Astrocyte (in vitro differentiated cells and primary cell): ENCODE data around the gene CLPSL1. TPM values are rescaled to one million over a fixed set of nuclear protein-coding genes. Genes with fewer than 3 reads are reported as not detected.

Source experiments
- DNase-seq: peaks from one replicate; pipeline ENCODE4 v3.0.0-alpha.2; 2010; ENCODE audit warnings: low read depth
- FAIRE-seq: peaks from 2 replicates; lab custom pipeline; 2011; peaks lifted over from hg19 to GRCh38; lab: Jason Lieb, UNC
- H2AFZ ChIP-seq: 2 replicates; pipeline ENCODE4 v1.6.0; 2012; ENCODE audit warnings: low read depth, low read length, inconsistent platforms
- H3K27ac ChIP-seq: 2 replicates; pipeline ENCODE4 v1.5.1; 2011; ENCODE audit warnings: low read depth, low read length, inconsistent platforms
- H3K27me3 ChIP-seq: 2 replicates; pipeline ENCODE4 v1.6.0; 2011; ENCODE audit warnings: low read length, inconsistent platforms; ENCODE audit not compliant: insufficient read depth
- H3K36me3 ChIP-seq: 2 replicates; pipeline ENCODE4 v1.5.1; 2011; ENCODE audit warnings: low read length, inconsistent platforms; ENCODE audit not compliant: insufficient read depth
- H3K4me1 ChIP-seq: 2 replicates; pipeline ENCODE4 v1.5.1; 2011; ENCODE audit warnings: low read length, inconsistent platforms; ENCODE audit not compliant: insufficient read depth
- H3K4me2 ChIP-seq: 2 replicates; pipeline ENCODE4 v1.6.0; 2012; ENCODE audit warnings: low read length, inconsistent platforms
- H3K4me3 ChIP-seq: 2 replicates; pipeline ENCODE4 v1.5.1; 2011; ENCODE audit warnings: low read depth, mild to moderate bottlenecking, low read length, inconsistent platforms; ENCODE audit not compliant: insufficient read depth
- H3K79me2 ChIP-seq: 2 replicates; pipeline ENCODE4 v1.6.0; 2012; ENCODE audit warnings: mild to moderate bottlenecking, low read length, inconsistent platforms; ENCODE audit not compliant: insufficient read depth
- H3K9ac ChIP-seq: 2 replicates; pipeline ENCODE4 v1.6.0; 2012; ENCODE audit warnings: mild to moderate bottlenecking, low read length, inconsistent platforms
- H3K9me3 ChIP-seq: 2 replicates; pipeline ENCODE4 v1.5.1; 2012; ENCODE audit warnings: low read depth, mild to moderate bottlenecking, low read length, inconsistent platforms; ENCODE audit not compliant: insufficient read depth
- H4K20me1 ChIP-seq: 2 replicates; pipeline ENCODE4 v1.6.0; 2012; ENCODE audit warnings: low read length, inconsistent platforms; ENCODE audit not compliant: insufficient read depth
- H3K27ac Mint-ChIP-seq: one replicate; pipeline ENCODE4 v1.8.0; 2021; ENCODE audit warnings: mild to moderate bottlenecking, mixed read lengths; ENCODE audit not compliant: unreplicated experiment
- H3K27me3 Mint-ChIP-seq: one replicate; pipeline ENCODE4 v1.8.0; 2021; ENCODE audit warnings: low read depth, mixed read lengths; ENCODE audit not compliant: unreplicated experiment
- H3K36me3 Mint-ChIP-seq: one replicate; pipeline ENCODE4 v1.8.0; 2021; ENCODE audit warnings: low read depth, mixed read lengths; ENCODE audit not compliant: unreplicated experiment
- H3K4me1 Mint-ChIP-seq: one replicate; pipeline ENCODE4 v1.8.0; 2021; ENCODE audit warnings: low read depth, mixed read lengths; ENCODE audit not compliant: unreplicated experiment
- H3K4me3 Mint-ChIP-seq: one replicate; pipeline ENCODE4 v1.8.0; 2021; ENCODE audit warnings: mild to moderate bottlenecking, moderate library complexity, mixed read lengths; ENCODE audit not compliant: unreplicated experiment
- H3K9me3 Mint-ChIP-seq: one replicate; pipeline ENCODE4 v1.8.0; 2021; ENCODE audit warnings: mild to moderate bottlenecking, mixed read lengths; ENCODE audit not compliant: unreplicated experiment
- EZH2 ChIP-seq: IDR thresholded peaks from 2 replicates; pipeline ENCODE4 v1.6.1; 2012; ENCODE audit warnings: mild to moderate bottlenecking, low read length, inconsistent platforms; ENCODE audit not compliant: insufficient read depth
- total RNA-seq: library from RNA; stranded (reverse); gene quantifications from 2 replicates; pipeline ENCODE4 v1.2.1, GENCODE V29; 2021
- TF ChIP-seq, protein P1 (sequence below): IDR thresholded peaks from 2 replicates; pipeline ENCODE4 v1.5.1; 2011; ENCODE audit warnings: low read depth, mild to moderate bottlenecking, inconsistent platforms, low read length, moderate library complexity; ENCODE audit not compliant: insufficient read depth

CLPSL1 gene
- total RNA-seq, 1 donor from 2014 or later, result not detected

DNA sequence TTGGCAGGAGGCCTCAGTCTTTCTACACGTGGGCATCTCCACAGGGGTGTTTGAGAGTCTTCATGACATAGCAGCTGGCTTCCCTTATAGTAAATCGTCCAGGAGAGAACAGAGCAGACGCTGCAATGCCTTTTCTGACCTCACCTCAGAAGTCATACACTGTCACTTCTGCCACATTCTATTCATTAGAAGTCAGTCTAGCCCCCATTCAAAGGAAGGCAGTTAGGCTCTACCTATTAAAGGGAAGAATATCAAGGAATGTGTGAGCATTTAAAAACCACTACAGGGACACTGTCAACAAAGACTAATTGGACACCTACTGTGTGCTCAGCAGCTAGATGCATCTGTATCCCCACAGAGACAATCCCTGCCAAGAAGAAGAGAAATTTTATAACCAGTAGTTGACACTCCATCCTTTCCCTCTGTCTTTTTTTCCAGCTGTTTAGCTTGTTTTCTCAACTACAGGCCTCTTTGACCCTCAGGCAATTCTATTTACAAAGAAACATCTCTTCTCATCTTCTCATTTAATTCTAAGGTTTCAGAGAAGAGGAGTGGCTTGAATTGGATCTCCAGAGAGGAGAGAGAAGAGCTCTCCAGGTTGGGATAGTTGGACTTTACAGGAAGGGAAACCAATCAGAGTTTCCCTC is 25.4 kb upstream of the CLPSL1 start:
- TF ChIP-seq, protein P1, sequence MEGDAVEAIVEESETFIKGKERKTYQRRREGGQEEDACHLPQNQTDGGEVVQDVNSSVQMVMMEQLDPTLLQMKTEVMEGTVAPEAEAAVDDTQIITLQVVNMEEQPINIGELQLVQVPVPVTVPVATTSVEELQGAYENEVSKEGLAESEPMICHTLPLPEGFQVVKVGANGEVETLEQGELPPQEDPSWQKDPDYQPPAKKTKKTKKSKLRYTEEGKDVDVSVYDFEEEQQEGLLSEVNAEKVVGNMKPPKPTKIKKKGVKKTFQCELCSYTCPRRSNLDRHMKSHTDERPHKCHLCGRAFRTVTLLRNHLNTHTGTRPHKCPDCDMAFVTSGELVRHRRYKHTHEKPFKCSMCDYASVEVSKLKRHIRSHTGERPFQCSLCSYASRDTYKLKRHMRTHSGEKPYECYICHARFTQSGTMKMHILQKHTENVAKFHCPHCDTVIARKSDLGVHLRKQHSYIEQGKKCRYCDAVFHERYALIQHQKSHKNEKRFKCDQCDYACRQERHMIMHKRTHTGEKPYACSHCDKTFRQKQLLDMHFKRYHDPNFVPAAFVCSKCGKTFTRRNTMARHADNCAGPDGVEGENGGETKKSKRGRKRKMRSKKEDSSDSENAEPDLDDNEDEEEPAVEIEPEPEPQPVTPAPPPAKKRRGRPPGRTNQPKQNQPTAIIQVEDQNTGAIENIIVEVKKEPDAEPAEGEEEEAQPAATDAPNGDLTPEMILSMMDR, result no peak
- no peak for TF ChIP-seq EZH2
- peaks cover 18% of the 10 kb centered on the region for H3K27me3 Mint-ChIP-seq
- H3K79me2 ChIP-seq, result no peaks in the 10 kb centered on the region
- no peaks in the 10 kb centered on the region for H3K9me3 ChIP-seq
- peaks cover 2% of the 10 kb centered on the region for H3K4me1 Mint-ChIP-seq
- H3K27ac Mint-ChIP-seq, result no peak overlapping the region
- no peak overlapping the region for H2AFZ ChIP-seq
- no peak overlapping the region for H3K9ac ChIP-seq
- FAIRE-seq, result no peak
- H4K20me1 ChIP-seq, result no peaks in the 10 kb centered on the region
- no peak for DNase-seq
- H3K4me3 ChIP-seq, result no peak overlapping the region
- H3K36me3 ChIP-seq, result no peaks in the 10 kb centered on the region
- H3K4me1 ChIP-seq, result no peaks in the 10 kb centered on the region
- H3K36me3 Mint-ChIP-seq, result peaks cover 1% of the 10 kb centered on the region
- H3K27ac ChIP-seq, result no peak overlapping the region
- H3K4me2 ChIP-seq, result no peak overlapping the region
- H3K9me3 Mint-ChIP-seq, result no peaks in the 10 kb centered on the region
- peaks cover 6% of the 10 kb centered on the region for H3K27me3 ChIP-seq
- H3K4me3 Mint-ChIP-seq, result no peak overlapping the region

DNA sequence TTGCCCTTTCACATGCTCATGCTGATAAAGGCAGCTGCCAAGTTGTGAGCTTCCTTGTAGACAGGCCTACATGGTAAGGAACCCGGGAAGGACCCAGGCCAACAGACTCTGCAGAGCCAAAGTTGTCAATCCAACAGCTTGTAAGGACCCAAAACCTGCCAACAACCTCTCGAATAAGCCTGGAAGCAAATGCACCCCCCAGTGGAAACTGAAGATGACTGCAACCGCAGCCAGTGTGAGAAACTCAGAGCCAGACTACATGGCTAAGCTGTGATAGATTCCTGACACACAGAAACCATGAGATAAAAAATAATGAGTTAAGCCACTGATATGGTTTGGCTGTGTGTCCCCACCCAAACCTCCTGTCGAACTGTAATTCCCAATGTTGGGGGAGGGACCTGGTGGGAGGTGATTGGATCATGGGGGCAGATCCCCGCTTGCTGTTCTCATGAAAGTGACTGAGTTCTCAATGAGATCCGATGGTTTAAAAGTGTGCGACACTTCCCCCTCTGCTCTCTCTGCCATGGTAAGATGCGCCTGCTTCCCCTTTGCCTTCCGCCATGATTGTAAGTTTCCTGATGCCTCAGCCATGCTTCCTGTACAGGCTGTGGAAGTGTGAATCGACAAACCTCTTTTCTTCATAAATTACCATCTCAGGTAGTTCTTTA is 23.2 kb upstream of the CLPSL1 start:
- no peak overlapping the region for H3K4me2 ChIP-seq
- peaks cover 8% of the 10 kb centered on the region for H3K27me3 ChIP-seq
- H3K27ac ChIP-seq, result no peak overlapping the region
- no peak overlapping the region for H3K4me3 ChIP-seq
- FAIRE-seq, result no peak
- no peaks in the 10 kb centered on the region for H3K79me2 ChIP-seq
- no peak overlapping the region for H2AFZ ChIP-seq
- DNase-seq, result no peak
- no peaks in the 10 kb centered on the region for H4K20me1 ChIP-seq
- Mint-ChIP-seq H3K27me3 (peaks cover 9% of the 10 kb centered on the region), H3K4me3 (no peak overlapping the region), H3K4me1 (peaks cover 2% of the 10 kb centered on the region), H3K36me3 (peaks cover 1% of the 10 kb centered on the region), H3K9me3 (no peaks in the 10 kb centered on the region), H3K27ac (no peak overlapping the region)
- no peaks in the 10 kb centered on the region for H3K9me3 ChIP-seq
- H3K4me1 ChIP-seq, result no peaks in the 10 kb centered on the region
- H3K9ac ChIP-seq, result no peak overlapping the region
- H3K36me3 ChIP-seq, result no peaks in the 10 kb centered on the region
- TF ChIP-seq, protein P1, result peak; percentile 37
- TF ChIP-seq EZH2, result no peak

DNA sequence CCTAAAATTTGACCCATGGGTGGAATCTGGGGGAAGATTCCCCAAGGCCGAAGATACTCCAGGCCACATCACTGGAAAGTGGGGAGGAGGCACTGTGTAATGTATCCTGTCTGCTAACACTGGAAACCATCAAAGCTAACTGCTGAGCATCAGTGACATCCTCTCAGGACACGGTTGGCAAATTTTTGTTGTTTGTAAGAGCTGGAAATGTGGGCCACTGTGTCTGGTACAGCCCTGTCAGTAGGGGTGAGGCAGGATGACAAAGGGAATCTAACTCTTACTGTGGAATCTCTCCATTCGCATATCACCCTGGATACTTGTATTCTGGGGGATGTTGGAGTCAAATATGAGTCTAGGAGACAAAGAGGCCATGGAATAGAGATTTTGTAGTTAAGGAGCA is 21.4 kb upstream of the CLPSL1 start:
- Histone ChIP-seq H2AFZ (no peak overlapping the region), H4K20me1 (no peaks in the 10 kb centered on the region), H3K9me3 (no peaks in the 10 kb centered on the region), H3K4me3 (no peak overlapping the region), H3K79me2 (no peaks in the 10 kb centered on the region), H3K36me3 (no peaks in the 10 kb centered on the region), H3K4me1 (no peaks in the 10 kb centered on the region), H3K4me2 (no peak overlapping the region), H3K9ac (no peak overlapping the region), H3K27ac (no peak overlapping the region), H3K27me3 (peaks cover 24% of the 10 kb centered on the region)
- H3K4me1 Mint-ChIP-seq, result peaks cover 2% of the 10 kb centered on the region
- TF ChIP-seq EZH2, result no peak
- TF ChIP-seq, protein P1, result no peak
- DNase-seq, result no peak
- peaks cover 1% of the 10 kb centered on the region for H3K36me3 Mint-ChIP-seq
- H3K9me3 Mint-ChIP-seq, result no peaks in the 10 kb centered on the region
- no peak overlapping the region for H3K4me3 Mint-ChIP-seq
- no peak overlapping the region for H3K27ac Mint-ChIP-seq
- no peak for FAIRE-seq
- H3K27me3 Mint-ChIP-seq, result peaks cover 25% of the 10 kb centered on the region
